Measurements from ENCODE around the gene ARIH1. TPM values are rescaled to one million over a fixed set of nuclear protein-coding genes. Genes with fewer than 3 reads are reported as not detected.
A peak's percentile ranks its signal among the peaks of the same experiment; 100 is the strongest.

ARIH1 gene
- total RNA-seq, 5 donors from 2014 or later (not counting 1 experiment from before 2014, with no cell fraction given), result 163 to 207 (median 178) TPM

- Histone ChIP-seq H3K4me3 (ENCODE audit: control insufficient read depth in 1 of 2, extremely low read depth in 1 of 2, low read length in 1 of 2) (no peak overlapping the region), H3K27me3 (replicated peaks in 1 of 2; ENCODE audit: control insufficient read depth in 2 of 2, extremely low read depth in 1 of 2, insufficient read depth in 2 of 2, low read length in 1 of 2) (no peaks in the 10 kb centered on the region), H3K27ac (ENCODE audit: low read length) (no peak overlapping the region), H3K4me1 (ENCODE audit: control insufficient read depth in 1 of 2, extremely low read depth in 1 of 2, insufficient read depth in 2 of 2, low read length in 2 of 2) (peaks cover 4 to 8% of the 10 kb centered on the region in 2 experiments), H3K36me3 (ENCODE audit: control insufficient read depth in 2 of 2, extremely low read depth in 1 of 2, insufficient read depth in 1 of 2, low read length in 1 of 2) (peaks cover 0 to 3% of the 10 kb centered on the region in 2 donors), H3K9me3 (no peaks in the 10 kb centered on the region)
- WGBS (ENCODE audit: insufficient coverage), result no CpG with 5 or more reads among the region's 1 CpG
- ATAC-seq (replicated peaks in 1 of 4) (no peak), DNase-seq (no peak)
- Mint-ChIP-seq H3K9me3 (no peaks in the 10 kb centered on the region), H3K36me3 (peaks cover 21% of the 10 kb centered on the region), H3K4me3 (no peak overlapping the region), H3K27me3 (no peaks in the 10 kb centered on the region), H3K27ac (peak overlapping the region in 1 of 2 donors; percentile 40), H3K4me1 (peaks cover 80 to 83% (median 82%) of the 10 kb centered on the region in 3 donors)
- ChIA-PET POLR2A (interaction anchor here in 1 of 2 donors (0.5 to 1.1 kb wide), 4 partner anchors 8 to 246 kb away, joined by 3 to 4 read pairs (median 3); no protein-coding TSS in a partner anchor), CTCF (interaction anchor here in 1 of 2 donors (0.9 kb wide), 1 partner anchor 24 kb away, joined by 3 read pairs; no protein-coding TSS in a partner anchor)
These were observed 23.3 kb downstream of the ARIH1 start for GRCh38 chr15:72497402-72497801.

GRCh38 chr15:72502220-72502809, 28.2 kb downstream of the ARIH1 start:
- ChIA-PET CTCF (no interaction called here), POLR2A (interaction anchor here (0.6 to 1.0 kb wide), 2 partner anchors 20 to 280 kb away, joined by 3 to 6 read pairs; no protein-coding TSS in a partner anchor)
- Histone ChIP-seq H3K27ac (ENCODE audit: low read length) (no peak overlapping the region), H3K4me1 (ENCODE audit: control insufficient read depth in 1 of 2, extremely low read depth in 1 of 2, insufficient read depth in 2 of 2, low read length in 2 of 2) (peaks cover 16 to 18% of the 10 kb centered on the region in 2 experiments), H3K4me3 (ENCODE audit: control insufficient read depth in 1 of 2, extremely low read depth in 1 of 2, low read length in 1 of 2) (no peak overlapping the region), H3K27me3 (replicated peaks in 1 of 2; ENCODE audit: control insufficient read depth in 2 of 2, extremely low read depth in 1 of 2, insufficient read depth in 2 of 2, low read length in 1 of 2) (no peaks in the 10 kb centered on the region), H3K9me3 (no peaks in the 10 kb centered on the region), H3K36me3 (ENCODE audit: control insufficient read depth in 2 of 2, extremely low read depth in 1 of 2, insufficient read depth in 1 of 2, low read length in 1 of 2) (no peaks in the 10 kb centered on the region)
- Mint-ChIP-seq H3K4me3 (no peak overlapping the region), H3K27me3 (no peaks in the 10 kb centered on the region), H3K4me1 (peaks cover 62 to 72% (median 70%) of the 10 kb centered on the region in 3 donors), H3K9me3 (no peaks in the 10 kb centered on the region), H3K27ac (no peak overlapping the region), H3K36me3 (peaks cover 29% of the 10 kb centered on the region)
- DNase-seq, result no peak
- ATAC-seq (replicated peaks in 1 of 4), result no peak
- WGBS (ENCODE audit: insufficient coverage), result 83% methylated on average over 2 of the region's 5 CpGs

- Histone ChIP-seq H3K4me1 (ENCODE audit: control insufficient read depth in 1 of 2, extremely low read depth in 1 of 2, insufficient read depth in 2 of 2, low read length in 2 of 2) (peaks cover 16 to 18% of the 10 kb centered on the region in 2 experiments), H3K4me3 (ENCODE audit: control insufficient read depth in 1 of 2, extremely low read depth in 1 of 2, low read length in 1 of 2) (no peak overlapping the region), H3K9me3 (no peaks in the 10 kb centered on the region), H3K27me3 (replicated peaks in 1 of 2; ENCODE audit: control insufficient read depth in 2 of 2, extremely low read depth in 1 of 2, insufficient read depth in 2 of 2, low read length in 1 of 2) (no peaks in the 10 kb centered on the region), H3K27ac (ENCODE audit: low read length) (no peak overlapping the region), H3K36me3 (ENCODE audit: control insufficient read depth in 2 of 2, extremely low read depth in 1 of 2, insufficient read depth in 1 of 2, low read length in 1 of 2) (no peaks in the 10 kb centered on the region)
- H3K36me3 Mint-ChIP-seq, result peaks cover 23% of the 10 kb centered on the region
- peak in 1 of 35 experiments; percentile 22 for DNase-seq
- no peaks in the 10 kb centered on the region for H3K9me3 Mint-ChIP-seq
- ChIA-PET CTCF (interaction anchor here in 1 of 2 donors (0.5 kb wide), 1 partner anchor 1882 kb away, joined by 3 read pairs; no protein-coding TSS in a partner anchor), POLR2A (interaction anchor here (0.6 to 1.0 kb wide), 2 partner anchors 13 to 21 kb away, joined by 3 read pairs; no protein-coding TSS in a partner anchor)
- H3K4me3 Mint-ChIP-seq, result no peak overlapping the region
- 0% methylated on average over 1 of the region's 1 CpG for WGBS (ENCODE audit: insufficient coverage)
- no peaks in the 10 kb centered on the region for H3K27me3 Mint-ChIP-seq
- no peak overlapping the region for H3K27ac Mint-ChIP-seq
- peak in 1 of 4 experiments; percentile 32 for ATAC-seq (replicated peaks in 1 of 4)
- peaks cover 60 to 71% (median 69%) of the 10 kb centered on the region in 3 donors for H3K4me1 Mint-ChIP-seq
These were observed 29.0 kb downstream of the ARIH1 start for GRCh38 chr15:72503147-72503546.

- Mint-ChIP-seq H3K4me1 (peaks cover 68 to 72% (median 71%) of the 10 kb centered on the region in 3 donors), H3K9me3 (no peaks in the 10 kb centered on the region), H3K4me3 (no peak overlapping the region), H3K27me3 (no peaks in the 10 kb centered on the region), H3K27ac (no peak overlapping the region), H3K36me3 (peaks cover 16% of the 10 kb centered on the region)
- ChIA-PET POLR2A (interaction anchor here (0.7 to 1.3 kb wide), 4 partner anchors 10 to 33 kb away, joined by 3 to 4 read pairs (median 4); no protein-coding TSS in a partner anchor), CTCF (interaction anchor here in 1 of 2 donors (1.0 kb wide), 2 partner anchors 9 to 15 kb away, joined by 4 read pairs; no protein-coding TSS in a partner anchor)
- ATAC-seq (replicated peaks in 1 of 4), result no peak
- Histone ChIP-seq H3K36me3 (ENCODE audit: control insufficient read depth in 2 of 2, extremely low read depth in 1 of 2, insufficient read depth in 1 of 2, low read length in 1 of 2) (no peaks in the 10 kb centered on the region), H3K27me3 (replicated peaks in 1 of 2; ENCODE audit: control insufficient read depth in 2 of 2, extremely low read depth in 1 of 2, insufficient read depth in 2 of 2, low read length in 1 of 2) (no peaks in the 10 kb centered on the region), H3K9me3 (no peaks in the 10 kb centered on the region), H3K4me3 (ENCODE audit: control insufficient read depth in 1 of 2, extremely low read depth in 1 of 2, low read length in 1 of 2) (no peak overlapping the region), H3K27ac (ENCODE audit: low read length) (no peak overlapping the region), H3K4me1 (ENCODE audit: control insufficient read depth in 1 of 2, extremely low read depth in 1 of 2, insufficient read depth in 2 of 2, low read length in 2 of 2) (peaks cover 11 to 19% of the 10 kb centered on the region in 2 experiments)
- WGBS (ENCODE audit: insufficient coverage), result no CpG with 5 or more reads among the region's 1 CpG
- no peak for DNase-seq
These were observed 33.4 kb downstream of the ARIH1 start for GRCh38 chr15:72507402-72508092.

- H3K27ac ChIP-seq (ENCODE audit: low read length), result no peak overlapping the region
- WGBS (ENCODE audit: insufficient coverage), result 100% methylated on average over 1 of the region's 4 CpGs
- no peaks in the 10 kb centered on the region for H3K36me3 ChIP-seq (ENCODE audit: control insufficient read depth in 2 of 2, extremely low read depth in 1 of 2, insufficient read depth in 1 of 2, low read length in 1 of 2)
- H3K27ac Mint-ChIP-seq, result no peak overlapping the region
- H3K4me1 Mint-ChIP-seq, result peaks cover 68 to 69% (median 69%) of the 10 kb centered on the region in 3 donors
- H3K27me3 Mint-ChIP-seq, result no peaks in the 10 kb centered on the region
- CTCF ChIA-PET, result no interaction called here
- H3K4me3 ChIP-seq (ENCODE audit: control insufficient read depth in 1 of 2, extremely low read depth in 1 of 2, low read length in 1 of 2), result no peak overlapping the region
- H3K4me1 ChIP-seq (ENCODE audit: control insufficient read depth in 1 of 2, extremely low read depth in 1 of 2, insufficient read depth in 2 of 2, low read length in 2 of 2), result peaks cover 4 to 11% of the 10 kb centered on the region in 2 experiments
- H3K9me3 ChIP-seq, result no peaks in the 10 kb centered on the region
- POLR2A ChIA-PET, result interaction anchor here in 1 of 2 donors (0.6 kb wide), 1 partner anchor 62 kb away, joined by 3 read pairs; no protein-coding TSS in a partner anchor
- H3K9me3 Mint-ChIP-seq, result no peaks in the 10 kb centered on the region
- no peaks in the 10 kb centered on the region for H3K27me3 ChIP-seq (replicated peaks in 1 of 2; ENCODE audit: control insufficient read depth in 2 of 2, extremely low read depth in 1 of 2, insufficient read depth in 2 of 2, low read length in 1 of 2)
- ATAC-seq (replicated peaks in 1 of 4) (peak in 1 of 4 experiments; percentile 16), DNase-seq (no peak)
- no peak overlapping the region for H3K4me3 Mint-ChIP-seq
- peaks cover 14% of the 10 kb centered on the region for H3K36me3 Mint-ChIP-seq
These were observed 35.4 kb downstream of the ARIH1 start for GRCh38 chr15:72509484-72509883.

GRCh38 chr15:72511536-72511935, 37.4 kb downstream of the ARIH1 start:
- Mint-ChIP-seq H3K27ac (no peak overlapping the region), H3K9me3 (no peaks in the 10 kb centered on the region), H3K4me1 (peaks cover 76 to 79% (median 78%) of the 10 kb centered on the region in 3 donors), H3K36me3 (peaks cover 10% of the 10 kb centered on the region), H3K4me3 (no peak overlapping the region), H3K27me3 (no peaks in the 10 kb centered on the region)
- Histone ChIP-seq H3K27ac (ENCODE audit: low read length) (no peak overlapping the region), H3K9me3 (no peaks in the 10 kb centered on the region), H3K4me1 (ENCODE audit: control insufficient read depth in 1 of 2, extremely low read depth in 1 of 2, insufficient read depth in 2 of 2, low read length in 2 of 2) (peaks cover 0 to 13% of the 10 kb centered on the region in 2 experiments), H3K27me3 (replicated peaks in 1 of 2; ENCODE audit: control insufficient read depth in 2 of 2, extremely low read depth in 1 of 2, insufficient read depth in 2 of 2, low read length in 1 of 2) (no peaks in the 10 kb centered on the region), H3K36me3 (ENCODE audit: control insufficient read depth in 2 of 2, extremely low read depth in 1 of 2, insufficient read depth in 1 of 2, low read length in 1 of 2) (no peaks in the 10 kb centered on the region), H3K4me3 (ENCODE audit: control insufficient read depth in 1 of 2, extremely low read depth in 1 of 2, low read length in 1 of 2) (no peak overlapping the region)
- POLR2A ChIA-PET, result no interaction called here
- WGBS (ENCODE audit: insufficient coverage), result no CpG with 5 or more reads among the region's 4 CpGs
- ATAC-seq (replicated peaks in 1 of 4) (no peak), DNase-seq (no peak)
- CTCF ChIA-PET, result interaction anchor here in 1 of 2 donors (0.7 kb wide), 1 partner anchor 46 kb away, joined by 3 read pairs; no protein-coding TSS in a partner anchor

Data from T-cell (primary cell).